GM21717 (cell line): ENCODE data around the gene DUSP8.
A peak's percentile ranks its signal among the peaks of the same experiment; 100 is the strongest.

Source experiments
- ATAC-seq: cut with Tn5 transposase; IDR thresholded peaks from one replicate; pipeline ENCODE4 v1.9.1; 2021; ENCODE audit warnings: mild to moderate bottlenecking, moderate library complexity; ENCODE audit not compliant: unreplicated experiment

Gene DUSP8

DNA sequence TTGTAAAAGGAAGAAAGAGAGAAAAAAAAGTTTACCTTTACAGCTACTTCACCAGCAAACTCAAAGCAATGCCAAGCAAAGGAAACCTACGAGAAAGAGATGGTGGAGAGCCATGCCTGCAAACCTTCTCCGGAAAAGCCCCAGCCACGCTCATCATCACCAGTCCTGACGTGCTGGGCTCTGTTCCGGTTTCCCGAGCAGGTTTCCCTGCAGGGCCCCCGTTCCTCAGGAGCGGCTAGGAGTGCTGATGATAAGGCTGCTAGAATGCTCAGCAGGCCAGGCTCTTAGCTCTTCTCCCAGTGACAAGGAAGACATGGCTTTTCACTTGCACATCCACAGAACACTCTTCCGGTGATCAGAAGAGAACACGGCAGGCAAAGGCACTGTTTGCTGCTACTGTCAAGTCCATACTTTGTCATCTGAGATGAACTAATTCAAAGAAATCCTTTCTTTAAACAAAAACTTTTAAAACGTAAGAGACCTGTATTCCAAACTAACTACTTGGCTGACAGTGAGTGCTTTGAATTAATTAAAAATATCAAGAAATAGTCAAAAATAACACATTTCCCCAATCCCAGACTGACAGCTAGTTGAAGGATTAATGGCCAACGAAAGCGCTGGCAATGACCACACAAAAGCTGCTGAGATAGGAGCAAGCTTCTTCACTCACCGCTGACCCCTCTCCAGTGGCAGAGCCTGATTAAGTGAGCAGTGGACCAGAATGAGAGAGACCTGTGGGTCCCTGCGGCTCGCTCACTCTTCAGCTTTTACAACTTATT is 35.8 kb downstream of the DUSP8 start:
- ATAC-seq: no peak

DNA sequence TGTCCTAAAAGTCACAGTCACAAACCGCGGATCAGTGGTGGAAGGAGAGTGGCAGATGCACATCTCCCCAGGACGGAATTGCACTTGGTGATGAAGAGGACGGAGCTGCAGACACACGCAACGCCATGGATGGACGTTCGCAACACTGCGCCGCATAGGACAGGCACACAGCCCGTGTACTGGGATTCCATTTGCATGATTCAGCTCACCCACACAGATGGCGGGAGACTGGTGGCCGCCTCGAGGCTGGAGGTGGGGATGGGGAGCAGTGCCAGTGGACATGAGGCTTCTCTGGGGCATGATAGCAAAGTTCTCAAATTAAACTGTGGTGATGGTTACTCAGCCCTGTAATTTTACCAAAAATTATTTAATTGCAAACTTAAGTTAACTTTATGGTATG is 37.4 kb downstream of the DUSP8 start:
- ATAC-seq: no peak

DNA sequence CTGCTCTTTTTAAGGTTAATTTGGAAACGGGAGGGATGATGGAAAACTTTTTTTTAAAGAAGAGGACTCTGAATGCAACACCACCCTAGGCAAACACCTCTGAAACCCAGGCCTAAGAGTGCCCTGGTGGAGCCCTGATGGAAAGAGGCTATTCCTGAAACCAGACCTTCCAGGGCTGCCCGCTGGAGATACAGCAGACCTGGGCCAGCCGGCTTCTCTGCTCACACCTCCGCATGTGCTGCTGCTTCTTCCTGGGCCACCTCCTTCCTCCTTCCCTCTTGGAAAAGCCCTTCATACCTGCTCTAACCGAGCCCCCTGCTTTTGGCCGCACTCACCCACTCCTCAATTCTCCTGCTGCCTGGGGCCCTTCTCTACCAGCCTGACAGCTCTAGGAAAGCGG is 37.9 kb downstream of the DUSP8 start:
- ATAC-seq: no peak

DNA sequence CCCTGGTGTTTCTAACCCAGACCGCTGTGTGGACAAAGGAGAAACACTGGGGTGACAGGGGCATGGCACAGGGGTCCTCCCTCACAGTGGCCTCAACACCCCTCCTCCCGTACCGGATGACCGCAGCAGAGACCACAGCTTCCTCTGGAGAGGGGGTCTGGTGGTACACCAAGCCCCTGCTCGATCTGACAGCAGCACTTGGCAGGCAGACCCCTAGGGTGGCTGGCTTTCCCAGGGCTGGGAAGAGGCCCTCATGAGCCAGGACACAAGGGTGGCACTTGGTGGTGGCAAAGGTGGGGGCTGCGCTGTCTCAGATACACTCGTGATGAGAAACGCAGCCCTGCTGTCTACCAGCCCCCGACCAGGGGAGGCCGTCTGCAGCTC is 38.7 kb downstream of the DUSP8 start:
- no peak for ATAC-seq

DNA sequence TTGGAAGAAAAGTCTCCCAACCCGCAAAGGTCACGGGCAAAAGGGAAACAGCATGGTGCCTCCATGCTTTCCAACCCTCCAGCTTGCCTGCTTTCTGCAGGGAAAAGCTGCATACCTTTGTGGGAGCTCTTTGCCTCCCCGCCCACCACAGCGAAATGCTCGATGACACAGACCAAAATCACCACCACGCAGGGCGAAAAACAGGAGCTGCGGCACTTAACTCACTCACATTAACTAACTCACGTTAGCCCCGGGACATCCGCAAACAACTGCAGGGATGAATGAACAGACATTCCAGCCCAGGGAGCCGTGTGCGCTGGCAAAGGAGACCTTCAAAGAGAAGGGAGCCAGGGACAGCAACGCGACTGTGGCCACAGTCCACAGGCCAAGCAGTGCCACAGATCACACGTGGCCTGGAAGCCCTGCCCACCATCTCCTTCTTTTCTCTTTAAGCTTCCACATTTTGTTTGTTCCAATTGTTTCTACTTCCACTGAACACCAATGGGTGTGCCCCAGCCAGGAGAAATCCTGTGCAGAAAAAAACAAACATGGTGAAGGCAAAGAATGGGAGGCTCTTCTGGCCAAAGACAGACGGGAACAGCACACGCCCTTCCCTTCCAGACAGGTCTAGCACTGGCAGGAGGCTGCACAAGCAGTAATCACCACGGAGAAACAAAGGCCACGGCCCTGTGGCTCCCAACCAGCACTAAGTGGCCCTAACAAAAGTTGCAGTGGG is 39.3 kb downstream of the DUSP8 start:
- ATAC-seq: no peak

DNA sequence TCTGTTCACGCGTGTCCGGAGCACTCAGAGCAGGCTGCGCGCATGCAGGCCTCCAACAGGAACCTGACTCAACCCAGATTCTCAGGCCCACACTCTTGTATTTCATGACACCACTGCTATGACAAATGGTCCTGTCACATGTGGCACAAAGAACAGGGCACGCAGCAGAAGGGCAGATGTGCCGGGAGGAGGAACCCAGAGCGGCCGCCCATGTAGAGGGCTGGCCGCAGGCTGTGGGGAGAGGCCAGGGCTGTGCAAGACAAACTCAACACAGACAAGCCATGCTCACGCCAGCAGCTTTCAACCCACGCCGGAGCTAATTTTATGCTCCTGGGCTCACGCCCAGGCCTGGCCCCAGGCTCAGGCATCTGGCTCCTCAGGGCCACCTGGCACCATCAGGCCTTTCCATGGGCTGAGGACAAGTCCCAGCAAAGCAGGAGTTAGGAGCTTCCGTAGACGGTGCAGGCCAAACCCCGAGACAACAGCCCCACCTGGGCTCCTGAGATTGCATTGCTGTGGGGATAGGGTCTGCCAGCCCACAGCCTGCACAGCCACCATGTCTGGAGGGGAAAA is 40.0 kb downstream of the DUSP8 start:
- ATAC-seq: no peak

DNA sequence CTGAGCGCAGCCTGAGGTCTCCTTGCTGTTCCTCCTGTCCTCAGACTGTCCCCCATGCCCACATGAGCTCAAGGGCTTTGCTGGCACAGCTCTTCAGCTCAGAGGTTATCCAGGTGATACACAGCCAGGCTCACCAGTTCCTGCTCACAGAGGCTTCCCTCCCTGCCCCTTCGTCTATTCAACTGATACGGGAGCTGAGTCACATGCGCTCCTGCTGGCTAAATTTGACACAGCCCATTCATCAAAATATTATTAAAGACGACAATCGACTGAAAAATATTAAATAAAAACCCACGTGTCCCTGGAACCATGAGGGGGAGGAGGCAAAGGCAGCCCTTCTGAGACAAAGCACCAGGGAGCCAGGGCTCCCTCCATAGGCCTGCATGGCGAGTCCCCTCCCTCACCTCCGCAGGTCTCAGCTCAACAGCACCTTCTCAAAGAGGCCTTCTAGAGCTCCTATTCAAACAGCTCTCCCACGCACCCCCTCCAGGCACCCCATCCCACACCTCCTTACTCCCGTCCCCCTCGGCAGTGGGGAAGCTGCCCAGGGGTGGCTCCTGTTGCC is 40.5 kb downstream of the DUSP8 start:
- no peak for ATAC-seq

DNA sequence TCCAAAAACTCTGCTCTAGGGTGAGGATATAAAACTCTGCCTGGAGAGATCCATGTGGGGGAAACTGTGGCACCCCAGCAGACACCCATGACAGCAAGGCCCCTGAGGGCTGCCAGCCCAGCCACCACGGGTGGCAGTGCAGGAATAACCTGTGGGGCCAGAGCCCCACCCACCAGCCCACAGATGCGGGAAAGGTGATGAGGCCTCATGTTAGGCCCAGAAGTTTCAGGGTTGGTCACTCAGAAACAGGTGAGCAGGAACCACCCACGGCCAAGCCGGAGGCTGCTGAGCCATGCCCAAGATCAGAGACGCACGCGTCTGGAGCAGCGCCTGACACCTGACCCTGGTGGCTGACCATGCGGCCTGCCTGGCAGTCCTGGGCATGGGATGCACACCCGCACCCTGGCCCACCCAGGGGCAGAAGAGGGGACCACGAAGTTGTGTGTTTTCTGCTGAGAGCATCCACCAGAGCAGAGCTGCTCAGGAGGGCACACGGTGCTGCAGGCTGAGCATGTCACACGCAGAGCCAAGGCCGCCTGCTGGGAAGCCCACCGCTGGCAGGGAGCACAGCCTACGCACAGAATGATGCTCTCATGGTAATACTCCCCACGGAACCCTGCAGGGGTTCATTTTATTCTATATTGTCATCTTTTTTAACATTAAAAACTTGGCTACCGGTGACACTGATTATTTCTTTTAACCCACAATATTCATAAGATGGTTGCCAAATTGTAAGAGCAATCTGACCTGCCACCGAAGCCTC is 41.2 kb downstream of the DUSP8 start:
- no peak for ATAC-seq

DNA sequence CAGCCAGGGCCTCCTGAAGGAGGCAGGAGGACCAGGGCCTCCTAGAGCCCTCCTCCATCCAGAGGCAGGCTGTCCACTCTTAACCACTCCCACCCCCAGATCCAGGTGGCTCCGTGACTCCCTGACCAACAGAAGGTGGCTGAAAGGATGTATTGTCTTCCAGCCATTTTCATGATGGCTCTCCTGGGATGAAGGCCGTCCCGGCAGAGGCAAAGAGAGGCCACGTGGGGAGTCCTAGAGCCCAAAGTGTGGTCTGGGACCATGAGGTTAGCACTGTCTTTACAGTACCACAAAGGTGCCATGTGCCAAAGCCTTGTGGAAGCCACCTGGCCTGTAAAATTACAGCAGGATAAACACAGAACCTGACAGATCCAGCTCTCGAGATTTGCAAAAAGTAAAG is 42.3 kb downstream of the DUSP8 start:
- no peak for ATAC-seq

DNA sequence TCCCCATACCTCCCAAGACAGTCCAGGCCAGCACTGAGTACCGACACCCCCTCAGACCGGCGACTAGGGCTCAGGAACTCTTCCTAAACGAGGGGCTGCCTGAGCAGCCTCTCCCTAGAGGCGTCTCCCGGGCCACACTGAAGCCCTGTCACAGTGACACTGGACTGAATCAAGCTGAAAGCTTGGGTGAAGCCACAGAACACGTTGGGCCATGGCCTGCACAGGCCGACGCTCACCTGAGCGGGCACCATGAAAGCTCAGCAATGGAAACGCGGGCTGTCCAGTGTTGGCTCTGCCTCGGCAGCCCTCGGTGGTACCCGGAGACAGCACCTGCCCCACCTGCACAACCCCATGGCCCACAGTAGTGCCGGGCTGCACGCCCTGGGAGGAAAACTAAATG is 42.8 kb downstream of the DUSP8 start:
- ATAC-seq: no peak

DNA sequence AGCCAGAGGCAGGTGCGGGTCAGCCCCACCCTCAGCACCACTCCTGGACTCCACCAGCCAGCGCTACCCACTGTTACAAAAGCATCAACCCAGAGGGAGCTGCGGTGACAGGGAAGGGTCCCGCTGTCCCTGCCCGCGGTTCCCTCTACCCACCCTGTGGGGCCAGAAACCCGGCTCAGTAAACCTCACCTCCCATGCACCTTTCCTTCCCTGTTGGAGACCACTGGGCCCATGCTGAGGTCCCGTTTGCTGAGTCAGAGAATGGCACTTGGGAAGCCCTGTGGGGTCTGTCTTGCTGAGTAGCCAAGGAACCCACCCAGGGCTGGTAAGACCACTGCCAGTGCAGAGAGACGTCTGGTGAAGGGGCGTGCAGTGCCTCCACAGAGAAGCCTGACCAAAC is 43.4 kb downstream of the DUSP8 start:
- no peak for ATAC-seq

DNA sequence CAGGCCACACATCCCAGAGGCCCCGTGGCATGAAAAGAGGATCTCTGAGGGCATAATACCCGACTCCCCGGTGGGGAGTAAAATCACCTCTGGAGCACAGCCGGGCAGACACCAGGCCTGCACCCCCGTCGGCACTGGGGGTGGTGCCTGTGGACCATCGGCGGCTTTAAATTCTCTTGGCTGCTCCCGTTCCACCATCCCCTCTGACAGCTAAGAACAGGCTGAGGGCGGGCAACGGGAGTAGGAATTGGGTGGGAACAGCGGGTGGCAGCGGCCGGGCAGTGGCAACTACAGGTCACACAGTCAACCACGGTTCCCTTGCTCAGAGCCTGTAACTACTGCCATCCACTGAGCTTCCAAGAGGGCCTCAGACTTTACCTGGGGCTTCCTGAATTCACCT is 45.3 kb downstream of the DUSP8 start:
- no peak for ATAC-seq

DNA sequence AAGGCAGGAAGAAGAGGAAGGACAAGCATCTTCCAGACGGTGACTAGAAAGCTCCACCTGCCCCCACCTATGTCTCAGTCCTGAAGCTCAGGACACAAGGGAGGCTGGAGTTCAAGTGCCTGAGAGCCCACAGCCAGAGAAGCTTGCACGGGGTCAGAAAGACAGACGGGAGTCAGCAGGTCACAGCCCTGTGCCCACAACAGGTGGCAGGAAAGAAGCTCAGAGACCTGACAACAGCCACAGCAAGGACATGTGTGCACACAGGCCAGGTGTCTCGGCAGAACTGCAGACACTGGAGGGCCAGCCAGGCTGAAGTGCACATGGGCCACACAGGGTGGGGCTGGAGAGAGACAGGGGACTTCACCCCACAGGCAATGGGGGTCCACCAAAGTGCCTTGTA is 48.3 kb downstream of the DUSP8 start:
- ATAC-seq: no peak

DNA sequence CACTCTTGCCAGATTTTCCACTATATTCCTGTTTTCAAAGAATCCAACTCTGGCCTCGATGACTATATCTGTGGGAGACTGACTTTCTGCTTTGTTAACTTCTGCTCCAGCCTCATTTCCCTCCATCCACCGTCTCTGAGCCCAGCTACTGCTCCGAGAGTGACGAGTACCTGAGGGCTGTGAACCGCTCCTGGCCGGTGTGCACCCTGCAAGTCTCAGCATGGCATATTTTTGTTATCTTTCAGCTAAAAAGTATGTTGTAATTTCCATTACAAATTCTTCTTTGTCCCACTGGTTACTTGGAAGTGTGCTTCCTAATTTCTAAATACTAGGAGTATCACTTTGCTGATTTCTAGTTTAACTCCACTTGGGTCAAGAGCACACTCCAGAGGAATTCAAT is 49.0 kb downstream of the DUSP8 start:
- no peak for ATAC-seq

DNA sequence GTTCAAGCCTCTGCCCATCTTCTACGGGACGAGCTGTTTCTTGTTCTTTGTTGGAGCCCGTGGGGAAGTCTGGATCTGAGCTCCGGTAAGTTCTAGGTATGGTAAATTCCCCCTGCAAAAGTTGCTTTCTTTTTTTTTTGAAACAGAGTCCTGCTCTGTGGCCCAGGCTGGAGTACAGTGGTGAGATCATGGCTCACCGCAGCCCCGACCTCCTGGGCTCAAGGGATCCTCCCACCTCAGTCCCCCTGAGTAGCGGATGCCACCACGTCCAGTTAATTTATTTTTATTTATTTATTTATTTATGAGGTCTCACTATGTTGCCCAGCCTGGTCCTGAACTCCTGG is 50.0 kb downstream of the DUSP8 start:
- ATAC-seq: no peak

DNA sequence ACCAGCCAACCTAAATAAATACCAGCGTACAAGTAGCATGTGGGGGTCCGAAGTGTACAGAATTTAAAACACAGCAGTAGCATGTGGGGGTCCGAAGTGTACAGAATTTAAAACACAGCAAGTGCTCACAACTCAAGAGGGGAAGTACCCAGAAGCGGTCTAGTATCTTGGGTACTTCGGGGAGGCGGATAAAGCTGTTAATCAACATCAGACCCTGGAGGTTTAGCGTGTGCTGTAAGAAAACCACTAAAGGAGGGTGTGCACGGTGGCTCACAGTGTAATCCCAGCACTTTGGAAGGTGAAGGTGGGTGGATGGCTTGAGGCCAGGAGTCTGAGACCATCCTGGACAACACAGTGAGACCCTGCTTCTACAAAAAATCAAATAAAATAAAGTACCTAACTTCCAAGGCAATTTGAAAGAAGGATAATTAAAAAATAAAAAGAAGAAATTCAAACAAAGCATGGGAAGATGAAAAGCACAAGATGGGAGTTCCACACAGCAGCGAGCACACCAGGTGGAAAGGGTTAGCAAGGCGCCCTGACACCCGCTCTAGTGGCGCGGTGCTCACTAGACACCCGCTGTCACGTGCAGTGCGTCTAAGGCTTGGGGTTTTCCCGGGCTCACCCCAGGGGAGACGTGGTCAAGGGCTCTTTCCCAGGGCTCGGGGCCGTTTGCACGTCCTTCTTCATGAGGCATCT is 50.5 kb downstream of the DUSP8 start:
- ATAC-seq: peak; percentile 75

DNA sequence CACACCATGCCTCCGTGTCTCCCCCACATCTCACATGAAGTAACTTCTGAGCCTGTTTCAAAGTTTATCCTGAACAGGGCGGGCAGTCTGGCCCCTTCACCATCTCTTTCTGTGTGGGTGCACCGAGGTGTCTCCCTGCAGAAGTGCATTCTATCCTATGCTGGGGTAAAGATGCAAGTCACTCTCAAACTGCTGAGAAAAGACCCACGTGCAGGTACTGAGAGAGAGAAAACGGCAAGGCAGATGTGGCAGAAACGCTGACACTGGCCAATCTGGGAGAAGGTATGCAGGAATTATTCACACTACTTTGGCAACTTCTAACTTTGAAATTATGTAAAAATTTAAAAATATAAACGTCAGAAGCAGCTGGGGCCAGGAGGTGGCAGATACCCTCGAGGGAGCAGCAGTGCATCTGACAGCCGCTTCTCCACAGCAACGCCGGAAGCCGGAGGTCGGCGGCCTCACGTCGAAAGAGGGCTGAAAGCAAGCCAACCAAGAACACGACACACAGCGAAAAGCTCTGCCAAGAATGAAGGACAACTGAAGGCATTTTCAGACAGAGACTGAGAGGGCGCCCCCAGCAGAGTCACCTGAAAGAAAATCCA is 51.3 kb downstream of the DUSP8 start:
- no peak for ATAC-seq

DNA sequence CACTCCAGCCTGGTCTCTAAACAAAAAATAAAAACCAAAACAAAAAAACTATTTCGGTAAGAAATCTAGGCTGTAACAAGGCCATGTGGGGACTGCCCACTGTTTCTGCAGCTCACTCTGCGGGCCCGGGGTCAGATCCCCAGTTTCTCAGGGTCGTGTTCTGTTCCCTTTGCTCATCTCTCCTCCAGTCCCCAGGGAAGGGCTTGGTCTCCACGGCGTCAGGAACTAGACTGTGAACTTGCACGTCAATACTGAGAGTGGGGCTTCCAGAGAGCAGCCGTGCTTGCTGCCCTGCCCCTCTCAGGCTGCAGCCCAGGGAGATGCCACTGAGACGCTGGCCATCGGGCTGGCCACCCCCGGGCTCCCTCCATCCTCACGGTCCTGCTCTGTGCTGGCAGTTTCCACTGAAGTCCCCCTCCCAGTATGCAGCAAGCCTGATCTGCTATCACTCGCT is 51.8 kb downstream of the DUSP8 start:
- ATAC-seq: no peak

DNA sequence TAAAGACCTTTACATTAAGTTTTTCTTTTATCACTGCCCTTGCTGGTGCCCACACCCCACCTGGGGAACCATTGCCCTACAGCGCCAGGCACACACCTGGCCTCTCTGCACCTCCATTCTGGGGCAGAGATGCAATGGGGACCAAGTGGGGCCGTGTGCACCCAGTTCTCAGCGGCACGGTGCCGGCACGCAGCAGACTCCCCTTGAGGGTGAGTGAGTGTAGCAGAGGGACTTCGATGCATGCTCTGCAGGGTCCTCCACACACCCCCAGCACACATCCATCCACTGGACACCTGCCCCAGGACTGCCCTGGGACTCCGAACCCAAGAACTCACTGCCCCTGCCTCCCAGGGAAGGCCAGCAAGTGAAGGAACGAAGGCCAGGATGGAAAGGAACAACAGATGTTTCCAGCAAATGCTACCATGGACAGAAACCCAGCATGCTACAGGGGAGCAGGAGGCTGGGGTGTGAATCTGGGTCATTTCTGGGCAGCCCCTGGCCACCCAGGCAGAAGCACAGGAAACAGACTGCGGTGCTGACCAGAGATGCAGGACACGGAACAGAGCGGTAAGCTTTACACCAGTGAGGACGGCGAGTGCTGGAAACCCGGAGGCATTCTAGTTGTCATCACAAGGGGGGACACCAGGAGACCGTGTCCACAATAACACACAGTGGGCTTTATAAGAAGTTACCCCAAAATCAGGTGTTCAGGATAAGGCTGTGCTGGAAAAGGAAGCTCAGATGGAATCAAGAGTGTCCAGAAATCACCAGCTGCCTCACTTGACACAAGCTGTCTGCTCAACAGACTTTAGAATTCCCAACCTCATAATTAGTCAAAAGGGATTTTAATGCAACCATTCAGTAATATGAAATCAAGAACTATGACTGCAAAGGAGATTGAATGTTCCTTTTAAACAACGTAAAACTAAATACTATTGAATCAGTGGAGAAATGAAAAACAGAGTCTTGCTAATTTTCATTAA is 52.8 kb downstream of the DUSP8 start:
- ATAC-seq: no peak
